ENCODE results near the gene TIGAR. TPM values are rescaled to one million over a fixed set of nuclear protein-coding genes. Genes with fewer than 3 reads are reported as not detected.

TIGAR gene
- total RNA-seq, 4 donors from 2014 or later: 1.8 to 4.4 (median 2.5) TPM

GRCh38 chr12:4366090-4366489 lies 45.1 kb downstream of the TIGAR start:
- TF ChIP-seq POLR2A (IDR thresholded peaks at IDR 0.05): no peak
- no peak for TF ChIP-seq CTCF (IDR thresholded peaks at IDR 0.05)
- no peak for TF ChIP-seq EP300 (IDR thresholded peaks at IDR 0.05)
- WGBS, 2 donors: 88 to 92% methylated on average over 2 of the region's 2 CpGs
- H3K36me3 ChIP-seq: no peaks in the 10 kb centered on the region
- H3K4me3 ChIP-seq: no peak overlapping the region
- H3K4me1 ChIP-seq: no peaks in the 10 kb centered on the region
- no peak for DNase-seq (ENCODE audit: low spot score in 2 of 2)
- no peaks in the 10 kb centered on the region for H3K9me3 ChIP-seq
- H3K27me3 ChIP-seq: no peaks in the 10 kb centered on the region
- no peak overlapping the region for H3K27ac ChIP-seq

- Histone ChIP-seq H3K4me3 (no peak overlapping the region), H3K36me3 (no peaks in the 10 kb centered on the region), H3K27ac (no peak overlapping the region), H3K4me1 (no peaks in the 10 kb centered on the region), H3K9me3 (no peaks in the 10 kb centered on the region), H3K27me3 (no peaks in the 10 kb centered on the region)
- 88 to 91% methylated on average over 4 of the region's 4 CpGs for WGBS, 2 donors
- TF ChIP-seq EP300 (IDR thresholded peaks at IDR 0.05) (no peak), CTCF (IDR thresholded peaks at IDR 0.05) (no peak), POLR2A (IDR thresholded peaks at IDR 0.05) (no peak)
- no peak for DNase-seq (ENCODE audit: low spot score in 2 of 2)
These were observed 48.5 kb downstream of the TIGAR start for GRCh38 chr12:4369548-4369947.

GRCh38 chr12:4370265-4370664 lies 49.3 kb downstream of the TIGAR start:
- 89 to 94% methylated on average over 31 of the region's 31 CpGs for WGBS, 2 donors
- H3K9me3 ChIP-seq: no peaks in the 10 kb centered on the region
- H3K4me1 ChIP-seq: no peaks in the 10 kb centered on the region

GRCh38 chr12:4372653-4373052 lies 51.6 kb downstream of the TIGAR start:
- no peak for DNase-seq (ENCODE audit: low spot score in 2 of 2)
- no peaks in the 10 kb centered on the region for H3K36me3 ChIP-seq
- H3K27me3 ChIP-seq: no peaks in the 10 kb centered on the region
- H3K4me1 ChIP-seq: no peaks in the 10 kb centered on the region
- TF ChIP-seq CTCF (IDR thresholded peaks at IDR 0.05) (no peak), POLR2A (IDR thresholded peaks at IDR 0.05) (no peak), EP300 (IDR thresholded peaks at IDR 0.05) (no peak)
- H3K27ac ChIP-seq: no peak overlapping the region
- no peaks in the 10 kb centered on the region for H3K9me3 ChIP-seq
- H3K4me3 ChIP-seq: no peak overlapping the region
- 97% methylated on average over 2 of the region's 2 CpGs for WGBS, 2 donors

More at GRCh38 chr12:4370265-4370664, 49.3 kb downstream of the TIGAR start:
- Histone ChIP-seq H3K4me3 (no peak overlapping the region), H3K27me3 (no peaks in the 10 kb centered on the region), H3K27ac (no peak overlapping the region), H3K36me3 (no peaks in the 10 kb centered on the region)
- TF ChIP-seq POLR2A (IDR thresholded peaks at IDR 0.05) (no peak), EP300 (IDR thresholded peaks at IDR 0.05) (no peak), CTCF (IDR thresholded peaks at IDR 0.05) (no peak)
- no peak for DNase-seq (ENCODE audit: low spot score in 2 of 2)

- H3K36me3 ChIP-seq: no peaks in the 10 kb centered on the region
- H3K4me3 ChIP-seq: no peak overlapping the region
- no peak overlapping the region for H3K27ac ChIP-seq
- no peaks in the 10 kb centered on the region for H3K9me3 ChIP-seq
- no peak for DNase-seq (ENCODE audit: low spot score in 2 of 2)
- 69 to 81% methylated on average over 6 of the region's 6 CpGs for WGBS, 2 donors
- no peaks in the 10 kb centered on the region for H3K27me3 ChIP-seq
- H3K4me1 ChIP-seq: no peaks in the 10 kb centered on the region
- no peak for TF ChIP-seq EP300 (IDR thresholded peaks at IDR 0.05)
- no peak for TF ChIP-seq POLR2A (IDR thresholded peaks at IDR 0.05)
- TF ChIP-seq CTCF (IDR thresholded peaks at IDR 0.05): no peak
These were observed 54.4 kb downstream of the TIGAR start for GRCh38 chr12:4375449-4375848.
